AG04449 (cell line): Measurements from ENCODE around the gene IRF8.

Experiments used
- CTCF ChIA-PET: fragments of 350-600 bp; formaldehyde crosslinking; extraction: SDS; loops from one replicate; lab custom pipeline; 2021; ENCODE audit warnings: antibody characterized with exemption; lab: Yijun Ruan, JAX
- POLR2A ChIA-PET: fragments of 400-600, 350-600 bp; formaldehyde crosslinking; extraction: SDS; loops from one replicate; lab custom pipeline; 2020; ENCODE audit warnings: antibody characterized with exemption, inconsistent platforms; lab: Yijun Ruan, JAX
- DNase-seq: peaks from one replicate; pipeline ENCODE4 v3.0.0-alpha.2; 2010; ENCODE audit warnings: low read depth, low spot score
- H3K4me3 ChIP-seq: 2 replicates; pipeline ENCODE4 v1.5.1; 2011; ENCODE audit warnings: low read depth, mild to moderate bottlenecking, control low read depth, low read length
- CTCF ChIP-seq: IDR thresholded peaks from one replicate; pipeline ENCODE4 v1.5.1; 2011; ENCODE audit warnings: mild to moderate bottlenecking, moderate library complexity, low read length, control low read depth, inconsistent platforms; ENCODE audit not compliant: insufficient read depth; ENCODE audit errors: missing control alignments

IRF8 gene

GRCh38 chr16:85956426-85956825 is 57.5 kb downstream of the IRF8 start:
- no peak for TF ChIP-seq CTCF
- no peak overlapping the region for H3K4me3 ChIP-seq
- DNase-seq, result no peak
- ChIA-PET POLR2A (no interaction called here), CTCF (no interaction called here)

GRCh38 chr16:85958731-85959130 is 59.8 kb downstream of the IRF8 start:
- TF ChIP-seq CTCF, result no peak
- ChIA-PET CTCF (no interaction called here), POLR2A (no interaction called here)
- no peak for DNase-seq
- H3K4me3 ChIP-seq, result no peak overlapping the region

- DNase-seq, result no peak
- H3K4me3 ChIP-seq, result no peak overlapping the region
- CTCF ChIA-PET, result no interaction called here
- POLR2A ChIA-PET, result no interaction called here
- TF ChIP-seq CTCF, result no peak
Observed at GRCh38 chr16:85959686-85960085, 60.7 kb downstream of the IRF8 start.

GRCh38 chr16:85960486-85961046 is 61.6 kb downstream of the IRF8 start:
- TF ChIP-seq CTCF, result no peak
- ChIA-PET CTCF (interaction anchor here (0.7 kb wide), 1 partner anchor 139 kb away, joined by 5 read pairs; no protein-coding TSS in a partner anchor), POLR2A (no interaction called here)
- DNase-seq, result no peak
- no peak overlapping the region for H3K4me3 ChIP-seq

- DNase-seq, result no peak
- ChIA-PET POLR2A (no interaction called here), CTCF (interaction anchor here (2.0 kb wide), 1 partner anchor 141 kb away, joined by 8 read pairs; no protein-coding TSS in a partner anchor)
- no peak for TF ChIP-seq CTCF
- H3K4me3 ChIP-seq, result no peak overlapping the region
Observed at GRCh38 chr16:85961988-85962915, 63.3 kb downstream of the IRF8 start.

GRCh38 chr16:85963753-85964285 is 64.9 kb downstream of the IRF8 start:
- no peak for DNase-seq
- CTCF ChIA-PET, result interaction anchor here (0.9 to 2.0 kb wide), 2 partner anchors 26 to 143 kb away, joined by 3 to 8 read pairs; no protein-coding TSS in a partner anchor
- TF ChIP-seq CTCF, result no peak
- H3K4me3 ChIP-seq, result no peak overlapping the region
- POLR2A ChIA-PET, result no interaction called here
